COLO668 (cell line): ENCODE results near the gene CELSR1.
"Not testable (repeated sequence)": the region's sequence is repeated elsewhere in the genome, so short reads cannot be mapped to it uniquely, and the experiment has no call there.

Experiments
- DNase-seq: peaks from one replicate; lab custom pipeline; 2025; ENCODE audit not compliant: unreplicated experiment; lab: John Stamatoyannopoulos, UW

CELSR1 gene

GRCh38 chr22:46515208-46516111 lies 22.0 kb downstream of the CELSR1 start:
- DNase-seq, result no peak

GRCh38 chr22:46514592-46515207 lies 22.7 kb downstream of the CELSR1 start:
- no peak for DNase-seq

- DNase-seq, result no peak
These were observed 23.4 kb downstream of the CELSR1 start for GRCh38 chr22:46513908-46514550.

- no peak for DNase-seq
These were observed 24.7 kb downstream of the CELSR1 start for GRCh38 chr22:46512683-46513082.

GRCh38 chr22:46512039-46512370 lies 25.4 kb downstream of the CELSR1 start:
- no peak for DNase-seq

- no peak for DNase-seq
These were observed 26.0 kb downstream of the CELSR1 start for GRCh38 chr22:46511151-46512038.

GRCh38 chr22:46509416-46510089 lies 27.9 kb downstream of the CELSR1 start:
- DNase-seq, result no peak

- no peak for DNase-seq
These were observed 28.9 kb downstream of the CELSR1 start for GRCh38 chr22:46508491-46508999.

GRCh38 chr22:46507451-46508425 lies 29.7 kb downstream of the CELSR1 start:
- no peak for DNase-seq

GRCh38 chr22:46504584-46504983 lies 32.8 kb downstream of the CELSR1 start:
- no peak for DNase-seq

- no peak for DNase-seq
These were observed 34.8 kb downstream of the CELSR1 start for GRCh38 chr22:46502440-46503175.

- no peak for DNase-seq
These were observed 35.7 kb downstream of the CELSR1 start for GRCh38 chr22:46501701-46502100.

- not testable (repeated sequence) for DNase-seq
These were observed 36.2 kb downstream of the CELSR1 start for GRCh38 chr22:46501265-46501664.

- no peak for DNase-seq
These were observed 37.2 kb downstream of the CELSR1 start for GRCh38 chr22:46500201-46500600.

GRCh38 chr22:46499805-46500189 lies 37.6 kb downstream of the CELSR1 start:
- no peak for DNase-seq

- no peak for DNase-seq
These were observed 45.5 kb downstream of the CELSR1 start for GRCh38 chr22:46491946-46492345.

- DNase-seq, result no peak
These were observed 46.9 kb downstream of the CELSR1 start for GRCh38 chr22:46490538-46490937.

- no peak for DNase-seq
These were observed 50.3 kb downstream of the CELSR1 start for GRCh38 chr22:46486996-46487717.
